ENCODE measurements around the gene RAB3IL1. TPM values are rescaled to one million over a fixed set of nuclear protein-coding genes. Genes with fewer than 3 reads are reported as not detected.

Gene RAB3IL1
- total RNA-seq, 1 donor from 2014 or later = 0.12 TPM

DNA sequence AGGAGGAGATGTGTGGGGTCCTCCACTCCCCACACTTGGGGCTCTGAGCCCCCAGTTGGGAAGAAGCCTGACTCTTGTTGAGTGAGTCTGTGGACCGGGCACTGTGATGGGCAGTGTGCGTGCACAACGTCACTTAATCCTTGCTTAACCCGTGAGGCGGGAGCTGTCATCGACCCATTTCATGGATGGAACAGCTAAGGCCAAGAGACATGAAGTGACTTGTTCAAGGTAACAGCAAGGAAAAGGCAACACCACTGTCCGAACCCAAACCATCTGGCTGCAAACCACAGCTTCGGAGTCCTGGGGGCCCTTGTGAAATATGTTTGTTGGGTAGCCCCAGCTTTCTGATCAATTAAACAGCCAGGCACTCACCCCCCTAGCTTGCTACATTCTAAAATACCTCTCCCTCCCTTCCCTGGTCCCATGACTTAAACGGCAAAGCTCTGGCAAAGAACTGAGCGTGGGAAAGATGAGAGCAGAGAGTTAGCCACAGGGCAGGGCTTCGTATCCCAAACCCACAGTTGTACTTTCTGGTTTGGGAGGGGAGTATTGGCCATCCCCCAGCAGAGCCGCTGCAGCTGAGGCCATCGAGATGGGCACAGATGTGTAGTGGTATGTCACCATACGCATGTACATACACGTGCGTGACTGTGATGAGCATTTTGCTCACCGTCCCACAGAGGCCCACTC, 63.0 kb downstream of the RAB3IL1 start:
- DNase-seq (ENCODE audit: low read depth) = no peak
- no peak overlapping the region for H3K4me3 ChIP-seq (ENCODE audit: low read depth, low read length)
- TF ChIP-seq CTCF (conservative IDR thresholded peaks at IDR 0.05; ENCODE audit: low read depth, low read length) = no peak

GRCh38 chr11:61853698-61854169, 63.6 kb downstream of the RAB3IL1 start:
- H3K4me3 ChIP-seq (ENCODE audit: low read depth, low read length) = no peak overlapping the region
- TF ChIP-seq CTCF (conservative IDR thresholded peaks at IDR 0.05; ENCODE audit: low read depth, low read length) = no peak
- no peak for DNase-seq (ENCODE audit: low read depth)

- TF ChIP-seq CTCF (conservative IDR thresholded peaks at IDR 0.05; ENCODE audit: low read depth, low read length) = no peak
- no peak overlapping the region for H3K4me3 ChIP-seq (ENCODE audit: low read depth, low read length)
- no peak for DNase-seq (ENCODE audit: low read depth)
These were observed 65.5 kb downstream of the RAB3IL1 start for GRCh38 chr11:61851900-61852295.

DNA sequence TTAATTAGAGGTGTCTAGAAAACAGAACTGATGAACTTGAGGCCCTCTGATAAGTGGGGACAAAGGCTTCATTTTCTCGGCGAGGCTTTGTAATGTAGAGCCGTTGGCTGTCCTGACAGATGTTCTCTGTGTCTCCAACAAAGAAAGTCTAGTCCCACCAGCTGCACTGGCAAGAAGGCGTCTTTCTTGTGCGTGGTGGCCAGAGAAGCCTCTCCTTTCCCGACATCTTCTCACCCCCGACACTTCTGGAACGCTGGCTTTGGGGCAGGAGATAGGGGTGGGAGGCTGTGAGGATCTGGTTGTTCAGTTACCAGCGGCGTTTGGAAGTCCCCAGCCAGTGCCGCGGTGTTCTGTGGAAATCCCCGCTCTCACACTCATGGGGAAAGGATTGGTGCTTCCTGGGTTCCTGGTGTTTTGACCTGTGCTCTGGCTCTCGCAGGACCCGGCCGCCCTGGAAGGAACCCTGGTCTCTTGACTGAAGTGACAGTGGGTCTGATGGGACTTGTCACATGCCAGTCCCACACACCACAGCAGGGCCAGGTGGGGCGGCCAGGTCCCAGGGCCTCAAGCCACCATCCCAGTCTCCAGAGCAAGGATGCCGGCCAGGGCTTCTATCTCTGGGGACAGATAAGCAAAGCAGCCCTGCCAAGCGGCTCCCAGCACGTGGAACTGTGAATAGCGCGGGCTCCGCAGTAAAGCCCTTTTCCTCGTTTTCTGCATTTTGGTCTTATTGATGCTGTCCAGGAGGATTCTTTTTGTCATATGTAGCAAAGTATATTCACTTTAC, 66.1 kb downstream of the RAB3IL1 start:
- DNase-seq (ENCODE audit: low read depth) = no peak
- no peak overlapping the region for H3K4me3 ChIP-seq (ENCODE audit: low read depth, low read length)
- TF ChIP-seq CTCF (conservative IDR thresholded peaks at IDR 0.05; ENCODE audit: low read depth, low read length) = no peak

DNA sequence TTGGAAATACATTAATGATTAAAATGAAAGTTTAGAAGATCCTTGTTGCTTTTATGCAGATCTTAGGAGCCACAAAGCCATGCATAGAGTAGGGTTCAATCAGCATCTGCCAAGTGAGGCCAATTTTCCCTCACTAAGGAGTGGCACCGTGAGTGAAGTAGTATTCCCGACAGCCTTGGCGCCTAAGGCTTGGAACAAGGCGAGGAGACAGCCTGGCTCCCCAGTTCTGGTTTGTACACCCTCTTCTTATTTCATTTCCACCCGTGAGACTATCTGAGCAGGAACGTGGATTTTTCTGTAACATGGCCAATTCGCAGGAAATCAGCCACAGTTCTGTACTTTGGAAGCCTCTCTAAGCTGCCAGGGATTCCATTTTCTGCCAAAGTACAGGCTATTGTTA, 66.7 kb downstream of the RAB3IL1 start:
- DNase-seq (ENCODE audit: low read depth) = no peak
- no peak overlapping the region for H3K4me3 ChIP-seq (ENCODE audit: low read depth, low read length)
- TF ChIP-seq CTCF (conservative IDR thresholded peaks at IDR 0.05; ENCODE audit: low read depth, low read length) = no peak

GRCh38 chr11:61848631-61849030, 68.7 kb downstream of the RAB3IL1 start:
- H3K4me3 ChIP-seq (ENCODE audit: low read depth, low read length) = no peak overlapping the region
- no peak for DNase-seq (ENCODE audit: low read depth)
- TF ChIP-seq CTCF (conservative IDR thresholded peaks at IDR 0.05; ENCODE audit: low read depth, low read length) = no peak

Measured in epithelial cell of proximal tubule (primary cell).